DND-41 (cell line): ENCODE results near the gene ASB8.

ENCODE experiments used
- ATAC-seq: fragments of 200-7000 bp; cut with Tn5 transposase; 3 replicates; pipeline ENCODE4 v1.9.1; 2021; ENCODE audit warnings: low read depth; ENCODE audit not compliant: insufficient read depth
- DNase-seq: peaks from one replicate; pipeline ENCODE4 v3.0.0-alpha.2; 2020
- H2AFZ ChIP-seq: 2 replicates; pipeline ENCODE4 v1.6.0; 2012; ENCODE audit warnings: low read depth, low read length
- H3K27ac ChIP-seq: 2 replicates; pipeline ENCODE4 v1.5.1; 2012; ENCODE audit warnings: low read length, inconsistent platforms
- H3K27me3 ChIP-seq: fragments of 200-600 bp; sonication (generic); 2 replicates; pipeline ENCODE4 v1.6.0; 2012; ENCODE audit warnings: low read length, mild to moderate bottlenecking, inconsistent platforms; ENCODE audit not compliant: insufficient read depth, poor library complexity
- H3K36me3 ChIP-seq: 2 replicates; pipeline ENCODE4 v1.5.1; 2012; ENCODE audit warnings: low read length, inconsistent platforms; ENCODE audit not compliant: insufficient read depth
- H3K4me1 ChIP-seq: 2 replicates; pipeline ENCODE4 v1.5.1; 2012; ENCODE audit warnings: mild to moderate bottlenecking, low read length; ENCODE audit not compliant: insufficient read depth
- H3K4me2 ChIP-seq: 2 replicates; pipeline ENCODE4 v1.6.0; 2012; ENCODE audit warnings: mild to moderate bottlenecking, moderate library complexity, low read length, inconsistent platforms; ENCODE audit not compliant: insufficient read depth
- H3K4me3 ChIP-seq, 2 experiments: fragments of 200-600 bp in 1 of 2; shearing (Covaris generic) in 1 of 2; 2 replicates each; pipeline ENCODE4 v1.5.1; 2012 to 2016; ENCODE audit warnings: inconsistent platforms in 2 of 2, low read length in 2 of 2, mild to moderate bottlenecking in 2 of 2, low read depth in 1 of 2, moderate library complexity in 1 of 2
- H3K79me2 ChIP-seq: 2 replicates; pipeline ENCODE4 v1.6.0; 2012; ENCODE audit warnings: low read length, inconsistent platforms; ENCODE audit not compliant: insufficient read depth
- H3K9ac ChIP-seq: 2 replicates; pipeline ENCODE4 v1.6.0; 2012; ENCODE audit warnings: low read depth, mild to moderate bottlenecking, inconsistent platforms, low read length, moderate library complexity
- H3K9me3 ChIP-seq: 2 replicates; pipeline ENCODE4 v1.5.1; 2012; ENCODE audit warnings: low read length, moderate library complexity, mild to moderate bottlenecking, inconsistent platforms; ENCODE audit not compliant: insufficient read depth, severe bottlenecking
- H4K20me1 ChIP-seq: 2 replicates; pipeline ENCODE4 v1.6.0; 2012; ENCODE audit warnings: low read length; ENCODE audit not compliant: insufficient read depth
- EZH2 ChIP-seq: IDR thresholded peaks from 3 replicates; pipeline ENCODE4 v1.6.1; 2012; ENCODE audit warnings: borderline replicate concordance, low read depth, mild to moderate bottlenecking, moderate library complexity, low read length, inconsistent platforms; ENCODE audit not compliant: severe bottlenecking
- TF ChIP-seq, protein P1 (sequence below): IDR thresholded peaks from 2 replicates; pipeline ENCODE4 v1.5.1; 2012; ENCODE audit warnings: borderline replicate concordance, low read length, moderate library complexity, mild to moderate bottlenecking; ENCODE audit not compliant: poor library complexity, severe bottlenecking; ENCODE audit errors: extremely low read depth

ASB8 gene

DNA sequence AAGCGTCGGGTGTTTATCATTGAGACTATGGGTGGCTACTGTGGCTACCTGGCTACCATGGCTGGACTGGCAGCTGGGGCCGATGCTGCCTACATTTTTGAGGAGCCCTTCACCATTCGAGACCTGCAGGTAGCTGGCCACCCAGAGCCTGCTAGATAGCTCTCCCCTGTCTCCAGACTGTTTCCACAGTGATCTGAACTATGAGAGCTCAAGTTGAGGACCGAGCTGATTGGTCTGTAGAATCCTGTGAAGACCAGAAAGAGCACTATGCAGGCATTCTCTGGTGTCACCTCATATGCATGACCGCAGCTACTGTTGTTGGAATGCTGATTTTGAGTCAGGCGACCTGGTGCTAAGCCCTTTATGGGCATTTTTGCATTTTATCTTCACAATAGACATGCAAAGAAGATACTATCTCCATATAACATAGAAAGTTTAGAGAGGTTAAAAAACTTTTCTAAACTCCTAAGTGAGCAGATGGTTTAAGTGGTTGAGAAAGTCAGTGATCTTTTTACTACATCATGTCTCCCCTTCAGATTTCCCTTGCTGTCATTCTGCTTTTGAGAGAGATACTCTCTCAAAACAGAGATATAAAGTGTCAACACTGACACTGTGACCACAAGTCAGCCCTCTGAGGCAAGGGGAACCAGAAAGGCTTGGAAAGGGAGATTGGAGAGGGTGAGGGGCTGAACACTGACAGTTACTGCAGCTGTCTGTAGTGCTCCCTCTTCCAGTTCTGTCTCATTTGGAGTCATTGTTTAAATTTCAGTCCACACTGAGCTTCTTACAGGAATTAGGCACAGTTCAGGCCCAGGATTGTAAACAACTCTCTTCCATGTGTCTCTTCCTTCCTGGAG is 14.3 kb downstream of the ASB8 start:
- H2AFZ ChIP-seq: no peak overlapping the region
- TF ChIP-seq EZH2: no peak
- TF ChIP-seq, protein P1, sequence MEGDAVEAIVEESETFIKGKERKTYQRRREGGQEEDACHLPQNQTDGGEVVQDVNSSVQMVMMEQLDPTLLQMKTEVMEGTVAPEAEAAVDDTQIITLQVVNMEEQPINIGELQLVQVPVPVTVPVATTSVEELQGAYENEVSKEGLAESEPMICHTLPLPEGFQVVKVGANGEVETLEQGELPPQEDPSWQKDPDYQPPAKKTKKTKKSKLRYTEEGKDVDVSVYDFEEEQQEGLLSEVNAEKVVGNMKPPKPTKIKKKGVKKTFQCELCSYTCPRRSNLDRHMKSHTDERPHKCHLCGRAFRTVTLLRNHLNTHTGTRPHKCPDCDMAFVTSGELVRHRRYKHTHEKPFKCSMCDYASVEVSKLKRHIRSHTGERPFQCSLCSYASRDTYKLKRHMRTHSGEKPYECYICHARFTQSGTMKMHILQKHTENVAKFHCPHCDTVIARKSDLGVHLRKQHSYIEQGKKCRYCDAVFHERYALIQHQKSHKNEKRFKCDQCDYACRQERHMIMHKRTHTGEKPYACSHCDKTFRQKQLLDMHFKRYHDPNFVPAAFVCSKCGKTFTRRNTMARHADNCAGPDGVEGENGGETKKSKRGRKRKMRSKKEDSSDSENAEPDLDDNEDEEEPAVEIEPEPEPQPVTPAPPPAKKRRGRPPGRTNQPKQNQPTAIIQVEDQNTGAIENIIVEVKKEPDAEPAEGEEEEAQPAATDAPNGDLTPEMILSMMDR: no peak
- ATAC-seq: no peak
- H3K27me3 ChIP-seq: no peaks in the 10 kb centered on the region
- peaks cover 64% of the 10 kb centered on the region for H3K36me3 ChIP-seq
- H4K20me1 ChIP-seq: no peaks in the 10 kb centered on the region
- no peak overlapping the region for H3K4me2 ChIP-seq
- H3K4me1 ChIP-seq: no peaks in the 10 kb centered on the region
- H3K79me2 ChIP-seq: no peaks in the 10 kb centered on the region
- no peak for DNase-seq
- no peaks in the 10 kb centered on the region for H3K9me3 ChIP-seq
- no peak overlapping the region for H3K27ac ChIP-seq
- no peak overlapping the region for H3K4me3 ChIP-seq
- no peak overlapping the region for H3K9ac ChIP-seq

DNA sequence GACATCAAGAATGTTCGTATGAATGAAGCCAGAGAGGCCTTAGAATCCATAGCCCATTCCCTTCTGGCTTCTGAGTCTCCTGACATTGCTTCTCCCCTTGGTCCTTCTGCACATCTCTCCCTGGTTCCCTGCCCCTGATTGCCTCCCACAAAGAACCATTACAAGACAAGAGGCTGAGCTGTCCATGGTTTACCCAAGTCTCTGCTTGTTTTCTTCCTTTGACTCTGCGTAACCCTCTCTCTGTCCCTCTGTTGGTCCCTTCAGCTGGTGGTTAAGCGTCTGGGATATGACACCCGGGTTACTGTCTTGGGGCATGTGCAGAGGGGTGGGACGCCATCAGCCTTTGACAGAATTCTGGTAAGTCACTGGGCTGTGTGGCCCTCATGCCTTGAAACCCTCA is 22.3 kb downstream of the ASB8 start:
- Histone ChIP-seq H2AFZ (no peak overlapping the region), H3K27me3 (no peaks in the 10 kb centered on the region), H3K4me1 (no peaks in the 10 kb centered on the region), H3K27ac (no peak overlapping the region), H4K20me1 (no peaks in the 10 kb centered on the region; the same call in 1 of the 2 replicates), H3K4me3 (no peak overlapping the region), H3K9ac (no peak overlapping the region), H3K4me2 (no peak overlapping the region), H3K9me3 (no peaks in the 10 kb centered on the region), H3K36me3 (peaks cover 43% of the 10 kb centered on the region), H3K79me2 (no peaks in the 10 kb centered on the region)
- TF ChIP-seq EZH2: no peak
- TF ChIP-seq, protein P1: no peak
- no peak for DNase-seq
- no peak for ATAC-seq

GRCh38 chr12:48132826-48133225 is 24.5 kb downstream of the ASB8 start:
- TF ChIP-seq, protein P1: no peak
- no peak for TF ChIP-seq EZH2
- DNase-seq (no peak), ATAC-seq (no peak)
- no peaks in the 10 kb centered on the region for H3K9me3 ChIP-seq
- H3K4me2 ChIP-seq: no peak overlapping the region
- no peaks in the 10 kb centered on the region for H3K4me1 ChIP-seq
- H3K9ac ChIP-seq: no peak overlapping the region
- no peak overlapping the region for H3K27ac ChIP-seq
- H3K4me3 ChIP-seq: no peak overlapping the region
- H3K27me3 ChIP-seq: no peaks in the 10 kb centered on the region
- H3K36me3 ChIP-seq: peaks cover 49% of the 10 kb centered on the region
- H4K20me1 ChIP-seq: no peaks in the 10 kb centered on the region; the same call in 1 of the 2 replicates
- no peaks in the 10 kb centered on the region for H3K79me2 ChIP-seq
- H2AFZ ChIP-seq: no peak overlapping the region
